PFSK-1 (cell line): ENCODE measurements around the gene RASL11A.

Experiments
- POLR2AphosphoS5 ChIP-seq: IDR thresholded peaks from 2 replicates; pipeline ENCODE4 v1.6.1; 2012; ENCODE audit warnings: low read depth, mild to moderate bottlenecking, control low read depth, low read length, moderate library complexity
- TAF1 ChIP-seq: IDR thresholded peaks from 2 replicates; pipeline ENCODE4 v1.6.1; 2012; ENCODE audit warnings: low read length, control low read depth, borderline replicate concordance; ENCODE audit not compliant: insufficient read depth
- TF ChIP-seq, protein P1 (sequence below), 2 experiments: IDR thresholded peaks; 2 replicates each; pipeline versions ENCODE4 v1.6.1 to v1.8.0; 2011 to 2012; ENCODE audit warnings: low read depth in 2 of 2, low read length in 2 of 2, control low read depth in 1 of 2, inconsistent platforms in 1 of 2, mild to moderate bottlenecking in 1 of 2, moderate library complexity in 1 of 2; ENCODE audit not compliant: insufficient read depth in 1 of 2

DNA sequence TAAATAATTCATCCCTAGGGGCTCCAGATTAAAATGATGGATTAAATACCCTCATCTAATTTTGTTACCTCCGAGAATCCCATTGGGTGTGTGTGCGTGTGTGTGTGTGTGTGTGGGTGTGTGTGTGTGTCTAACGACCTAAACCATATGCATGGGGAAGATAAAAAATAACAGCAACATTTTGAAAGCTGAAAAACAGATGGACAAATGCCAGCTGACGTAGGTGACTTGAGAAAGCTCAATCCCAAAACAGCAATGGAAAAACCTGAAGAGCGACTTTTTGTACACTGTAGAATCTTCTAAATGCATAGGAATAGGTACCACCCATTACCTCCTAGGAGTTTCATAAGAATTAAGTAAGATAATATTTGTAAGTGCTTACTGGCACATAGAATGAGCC lies 27.9 kb upstream of the RASL11A start:
- TF ChIP-seq TAF1 = no peak
- TF ChIP-seq POLR2AphosphoS5 = no peak
- TF ChIP-seq, protein P1, sequence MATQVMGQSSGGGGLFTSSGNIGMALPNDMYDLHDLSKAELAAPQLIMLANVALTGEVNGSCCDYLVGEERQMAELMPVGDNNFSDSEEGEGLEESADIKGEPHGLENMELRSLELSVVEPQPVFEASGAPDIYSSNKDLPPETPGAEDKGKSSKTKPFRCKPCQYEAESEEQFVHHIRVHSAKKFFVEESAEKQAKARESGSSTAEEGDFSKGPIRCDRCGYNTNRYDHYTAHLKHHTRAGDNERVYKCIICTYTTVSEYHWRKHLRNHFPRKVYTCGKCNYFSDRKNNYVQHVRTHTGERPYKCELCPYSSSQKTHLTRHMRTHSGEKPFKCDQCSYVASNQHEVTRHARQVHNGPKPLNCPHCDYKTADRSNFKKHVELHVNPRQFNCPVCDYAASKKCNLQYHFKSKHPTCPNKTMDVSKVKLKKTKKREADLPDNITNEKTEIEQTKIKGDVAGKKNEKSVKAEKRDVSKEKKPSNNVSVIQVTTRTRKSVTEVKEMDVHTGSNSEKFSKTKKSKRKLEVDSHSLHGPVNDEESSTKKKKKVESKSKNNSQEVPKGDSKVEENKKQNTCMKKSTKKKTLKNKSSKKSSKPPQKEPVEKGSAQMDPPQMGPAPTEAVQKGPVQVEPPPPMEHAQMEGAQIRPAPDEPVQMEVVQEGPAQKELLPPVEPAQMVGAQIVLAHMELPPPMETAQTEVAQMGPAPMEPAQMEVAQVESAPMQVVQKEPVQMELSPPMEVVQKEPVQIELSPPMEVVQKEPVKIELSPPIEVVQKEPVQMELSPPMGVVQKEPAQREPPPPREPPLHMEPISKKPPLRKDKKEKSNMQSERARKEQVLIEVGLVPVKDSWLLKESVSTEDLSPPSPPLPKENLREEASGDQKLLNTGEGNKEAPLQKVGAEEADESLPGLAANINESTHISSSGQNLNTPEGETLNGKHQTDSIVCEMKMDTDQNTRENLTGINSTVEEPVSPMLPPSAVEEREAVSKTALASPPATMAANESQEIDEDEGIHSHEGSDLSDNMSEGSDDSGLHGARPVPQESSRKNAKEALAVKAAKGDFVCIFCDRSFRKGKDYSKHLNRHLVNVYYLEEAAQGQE (IDR thresholded peaks at IDR 0.05; ENCODE audit: insufficient read depth in 1 of 2, low read depth in 2 of 2, low read length in 2 of 2) = no peak
